Measurements from ENCODE around the gene GPR68.

DNA sequence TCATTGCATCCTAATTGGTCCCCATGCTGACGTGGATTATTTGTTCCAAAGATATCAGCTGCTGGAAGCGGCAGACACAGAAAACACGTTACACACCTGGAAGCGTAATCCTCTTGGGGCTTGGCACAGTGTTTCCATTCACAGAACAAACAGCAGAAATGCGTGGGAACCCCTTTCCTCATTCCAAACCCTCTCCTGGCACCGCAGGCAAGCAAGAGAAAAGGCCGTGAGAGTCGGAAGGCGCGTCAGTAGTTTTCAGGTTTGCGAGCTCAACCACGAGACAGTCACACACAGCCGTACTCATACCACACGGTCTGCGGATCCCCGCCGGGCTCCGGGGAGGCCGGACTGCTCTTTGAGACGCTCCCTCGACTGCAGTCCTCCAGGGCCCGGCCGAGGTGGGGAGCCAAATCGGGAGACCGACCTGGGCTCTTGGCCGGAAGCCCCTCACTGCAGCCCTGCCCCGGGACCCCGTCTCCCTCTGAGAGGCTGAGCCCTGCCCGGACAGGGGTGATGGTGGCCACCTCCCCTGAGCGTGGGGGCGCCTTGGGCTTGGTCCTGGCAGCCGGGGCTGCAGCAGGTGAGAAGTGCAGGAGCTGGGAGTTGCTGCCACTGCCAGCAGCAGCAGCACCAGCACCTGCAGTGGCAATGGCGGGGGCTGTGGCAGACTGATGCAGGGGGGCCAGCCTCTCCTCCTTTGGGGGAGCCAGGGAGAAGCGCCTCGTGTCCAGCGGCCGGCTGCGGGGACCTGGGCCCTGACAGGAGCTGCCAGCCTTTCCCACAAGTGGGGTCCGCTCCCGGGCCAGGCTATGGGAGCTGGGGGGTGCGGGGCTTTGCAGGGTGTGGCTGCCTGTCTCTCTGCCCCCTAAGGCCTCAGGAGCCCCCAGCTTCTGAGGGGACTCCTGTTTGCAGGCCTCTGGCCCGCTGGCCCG lies 28.1 kb upstream of the GPR68 start:
- TF ChIP-seq SUZ12 (IDR thresholded peaks at IDR 0.05; ENCODE audit: extremely low read depth, insufficient read depth, insufficient read length) (no peak), ZNF274 (IDR thresholded peaks at IDR 0.05; ENCODE audit: low read depth, low read length) (no peak)
